Mesothelial cell of epicardium (in vitro differentiated cells): ENCODE results near the gene GLT1D1. TPM values are rescaled to one million over a fixed set of nuclear protein-coding genes. Genes with fewer than 3 reads are reported as not detected.

ENCODE experiments used
- DNase-seq, 2 experiments: peaks; one replicate each; pipeline ENCODE4 v3.0.0; 2021; ENCODE audit warnings: low spot score in 2 of 2; ENCODE audit not compliant: unreplicated experiment in 2 of 2
- H3K27ac Mint-ChIP-seq: 2 replicates; pipeline ENCODE4 v1.8.0; 2021; ENCODE audit warnings: mixed read lengths
- H3K27me3 Mint-ChIP-seq: 2 replicates; pipeline ENCODE4 v1.8.0; 2021; ENCODE audit warnings: low read depth, mixed read lengths
- H3K36me3 Mint-ChIP-seq: 2 replicates; pipeline ENCODE4 v1.8.0; 2021; ENCODE audit warnings: mixed read lengths
- H3K4me1 Mint-ChIP-seq: 2 replicates; pipeline ENCODE4 v1.8.0; 2021; ENCODE audit warnings: mixed read lengths
- H3K4me3 Mint-ChIP-seq: 2 replicates; pipeline ENCODE4 v1.8.0; 2021; ENCODE audit warnings: mild to moderate bottlenecking, moderate library complexity, mixed read lengths
- H3K9me3 Mint-ChIP-seq: 2 replicates; pipeline ENCODE4 v1.8.0; 2021; ENCODE audit warnings: mixed read lengths
- total RNA-seq: library from RNA; stranded (reverse); gene quantifications from 3 replicates; pipeline ENCODE4 v1.2.1, GENCODE V29; 2021
- TF ChIP-seq, protein P1 (sequence below): fragments of 200-600 bp; sonication (generic); IDR thresholded peaks from one replicate; pipeline ENCODE4 v1.5.0; 2021; ENCODE audit warnings: antibody characterized with exemption; ENCODE audit not compliant: unreplicated experiment

The GLT1D1 gene
- total RNA-seq, 1 donor from 2014 or later: 1.3 TPM

DNA sequence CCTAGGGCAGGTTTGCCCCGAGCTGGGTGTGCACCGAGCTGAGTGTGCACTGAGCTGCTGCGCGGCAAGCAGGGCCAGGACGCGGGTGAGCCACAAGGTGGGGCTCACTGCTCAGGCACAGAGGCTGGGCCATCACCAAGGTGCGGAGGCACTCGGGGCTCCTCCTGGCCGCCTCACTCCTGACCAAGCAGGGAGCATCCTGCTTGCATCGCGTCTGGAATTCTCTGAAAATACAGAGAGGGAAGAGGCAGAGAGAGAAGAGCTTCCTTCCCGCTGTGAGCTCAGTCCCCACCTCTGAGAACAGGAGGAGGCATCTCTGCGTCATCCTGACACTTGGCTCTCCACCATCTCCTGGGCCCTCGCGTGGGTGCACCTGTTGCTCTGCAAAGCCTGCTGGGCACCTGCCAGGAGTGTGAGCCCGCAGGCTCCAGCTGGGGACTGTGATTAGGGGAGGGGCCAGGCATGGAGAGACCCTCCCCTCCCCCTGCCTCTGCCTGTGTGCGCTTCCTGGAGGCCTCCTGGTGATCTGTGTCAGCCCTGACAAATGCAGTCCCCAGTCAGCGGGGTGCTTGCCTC lies 116.3 kb downstream of the GLT1D1 start:
- H3K27ac Mint-ChIP-seq: no peak overlapping the region
- no peaks in the 10 kb centered on the region for H3K36me3 Mint-ChIP-seq
- peaks cover 4% of the 10 kb centered on the region for H3K9me3 Mint-ChIP-seq
- peak in 1 of 2 experiments; percentile 55 for DNase-seq
- peaks cover 88% of the 10 kb centered on the region for H3K27me3 Mint-ChIP-seq
- H3K4me1 Mint-ChIP-seq: peaks cover 12% of the 10 kb centered on the region
- H3K4me3 Mint-ChIP-seq: no peak overlapping the region
- TF ChIP-seq, protein P1, sequence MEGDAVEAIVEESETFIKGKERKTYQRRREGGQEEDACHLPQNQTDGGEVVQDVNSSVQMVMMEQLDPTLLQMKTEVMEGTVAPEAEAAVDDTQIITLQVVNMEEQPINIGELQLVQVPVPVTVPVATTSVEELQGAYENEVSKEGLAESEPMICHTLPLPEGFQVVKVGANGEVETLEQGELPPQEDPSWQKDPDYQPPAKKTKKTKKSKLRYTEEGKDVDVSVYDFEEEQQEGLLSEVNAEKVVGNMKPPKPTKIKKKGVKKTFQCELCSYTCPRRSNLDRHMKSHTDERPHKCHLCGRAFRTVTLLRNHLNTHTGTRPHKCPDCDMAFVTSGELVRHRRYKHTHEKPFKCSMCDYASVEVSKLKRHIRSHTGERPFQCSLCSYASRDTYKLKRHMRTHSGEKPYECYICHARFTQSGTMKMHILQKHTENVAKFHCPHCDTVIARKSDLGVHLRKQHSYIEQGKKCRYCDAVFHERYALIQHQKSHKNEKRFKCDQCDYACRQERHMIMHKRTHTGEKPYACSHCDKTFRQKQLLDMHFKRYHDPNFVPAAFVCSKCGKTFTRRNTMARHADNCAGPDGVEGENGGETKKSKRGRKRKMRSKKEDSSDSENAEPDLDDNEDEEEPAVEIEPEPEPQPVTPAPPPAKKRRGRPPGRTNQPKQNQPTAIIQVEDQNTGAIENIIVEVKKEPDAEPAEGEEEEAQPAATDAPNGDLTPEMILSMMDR: no peak

DNA sequence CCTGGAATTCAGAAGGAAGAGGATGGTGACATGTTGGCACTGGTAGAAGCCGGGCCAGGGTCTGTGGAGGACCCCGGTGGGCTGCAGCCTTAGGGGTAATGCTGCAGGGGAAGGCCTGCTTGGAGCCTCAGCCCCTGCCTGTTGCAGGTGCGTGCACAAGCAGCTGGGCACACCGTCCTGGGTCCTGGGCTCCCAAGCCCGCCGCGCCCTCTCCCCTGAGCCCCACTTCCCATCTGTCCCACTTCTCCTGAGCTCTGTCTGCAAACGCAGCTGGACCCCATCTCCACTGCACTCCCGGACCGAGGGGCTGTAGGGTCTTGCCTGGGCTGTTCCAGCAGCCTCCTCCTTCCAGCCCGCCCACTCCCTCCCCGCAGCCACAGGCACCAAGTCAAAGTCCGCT lies 116.8 kb downstream of the GLT1D1 start:
- Mint-ChIP-seq H3K4me3 (no peak overlapping the region), H3K27ac (no peak overlapping the region), H3K4me1 (peaks cover 12% of the 10 kb centered on the region), H3K27me3 (peaks cover 88% of the 10 kb centered on the region), H3K36me3 (no peaks in the 10 kb centered on the region), H3K9me3 (no peaks in the 10 kb centered on the region)
- no peak for DNase-seq
- TF ChIP-seq, protein P1: no peak

DNA sequence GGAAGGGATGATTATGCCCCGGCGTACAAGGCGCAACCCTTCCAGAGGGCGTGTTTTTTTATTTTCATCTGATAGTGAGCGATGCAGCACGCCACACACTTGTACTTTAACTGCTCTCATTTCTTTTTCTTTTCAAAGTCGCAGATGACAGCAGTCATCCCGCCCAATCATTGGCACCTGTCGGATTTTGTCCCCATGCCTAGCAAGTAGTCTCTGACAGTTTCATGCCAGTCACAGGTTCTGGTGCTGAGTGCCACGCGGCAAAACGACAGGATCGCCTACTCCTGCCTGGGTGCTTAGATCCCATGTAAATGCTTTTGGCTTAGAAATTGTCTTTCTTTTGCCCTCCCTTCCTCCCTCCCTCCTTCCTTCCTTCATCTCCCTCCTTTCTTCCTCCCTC lies 117.7 kb downstream of the GLT1D1 start:
- peaks cover 12% of the 10 kb centered on the region for H3K4me1 Mint-ChIP-seq
- H3K36me3 Mint-ChIP-seq: no peaks in the 10 kb centered on the region
- H3K4me3 Mint-ChIP-seq: no peak overlapping the region
- H3K9me3 Mint-ChIP-seq: no peaks in the 10 kb centered on the region
- TF ChIP-seq, protein P1: no peak
- peaks cover 92% of the 10 kb centered on the region for H3K27me3 Mint-ChIP-seq
- no peak overlapping the region for H3K27ac Mint-ChIP-seq
- no peak for DNase-seq

DNA sequence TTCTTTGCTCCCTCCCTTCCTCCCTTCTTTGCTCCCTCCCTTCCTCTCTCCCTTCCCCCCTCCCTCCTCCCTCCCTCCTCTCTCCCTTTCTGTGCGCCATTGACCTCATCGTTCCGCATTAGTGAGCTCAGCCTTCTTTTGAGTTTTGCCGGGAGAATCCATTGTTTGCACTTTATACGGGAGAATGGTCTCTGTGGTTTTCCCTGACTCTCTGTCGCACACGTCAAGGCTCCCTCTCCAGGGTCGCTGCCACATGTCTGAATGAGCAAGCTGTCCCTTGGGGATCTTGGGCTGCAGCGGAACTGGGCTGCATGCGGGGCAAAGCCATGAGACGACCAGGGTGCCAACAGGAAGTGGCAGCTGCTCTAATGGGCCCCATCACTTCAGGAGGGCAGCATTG lies 118.5 kb downstream of the GLT1D1 start:
- H3K4me1 Mint-ChIP-seq: peaks cover 12% of the 10 kb centered on the region
- H3K4me3 Mint-ChIP-seq: no peak overlapping the region
- H3K27me3 Mint-ChIP-seq: peaks cover 93% of the 10 kb centered on the region
- H3K36me3 Mint-ChIP-seq: no peaks in the 10 kb centered on the region
- TF ChIP-seq, protein P1: no peak
- H3K27ac Mint-ChIP-seq: no peak overlapping the region
- no peaks in the 10 kb centered on the region for H3K9me3 Mint-ChIP-seq
- DNase-seq: no peak

DNA sequence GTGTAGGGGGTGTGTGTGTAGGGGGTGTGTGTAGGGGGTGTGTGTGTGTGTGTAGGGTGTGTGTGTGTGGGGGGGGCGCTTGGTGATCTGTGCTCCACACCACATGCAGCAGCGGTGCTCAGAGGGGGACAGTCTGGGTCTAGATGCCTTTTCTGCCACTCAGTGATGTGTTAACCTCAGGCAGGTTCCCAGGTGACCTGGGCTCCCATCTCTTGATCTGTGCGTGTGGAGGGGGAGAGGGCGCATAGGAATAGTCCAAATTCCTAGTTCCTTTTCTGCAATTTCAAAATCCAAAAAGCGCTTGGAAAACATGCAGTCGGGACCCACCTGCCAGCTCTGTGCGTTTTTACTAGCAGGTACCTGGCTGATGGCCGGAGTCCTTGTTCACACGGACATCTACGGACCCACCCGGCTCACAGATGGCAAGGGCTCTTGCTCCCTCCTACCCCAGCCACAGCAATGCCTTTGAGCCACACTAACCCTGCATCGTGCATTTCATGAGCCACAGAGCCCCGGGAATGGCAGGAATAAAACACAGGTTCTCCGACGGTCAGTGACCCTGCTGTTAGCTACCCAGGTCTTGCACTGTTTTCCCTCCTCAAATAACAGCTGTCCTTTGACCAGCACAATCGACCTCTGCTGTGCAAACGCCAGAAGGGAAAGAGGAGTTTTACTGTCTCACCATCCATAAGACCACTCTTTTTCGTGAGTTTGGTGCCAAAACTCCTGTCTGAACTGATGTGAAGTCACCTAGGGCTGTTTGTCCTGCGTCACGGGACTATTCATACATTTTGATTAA lies 120.8 kb downstream of the GLT1D1 start:
- Mint-ChIP-seq H3K27me3 (peaks cover 92% of the 10 kb centered on the region), H3K4me3 (no peak overlapping the region), H3K36me3 (no peaks in the 10 kb centered on the region), H3K9me3 (no peaks in the 10 kb centered on the region), H3K4me1 (peaks cover 12% of the 10 kb centered on the region), H3K27ac (no peak overlapping the region)
- no peak for DNase-seq
- TF ChIP-seq, protein P1: no peak
